HS-27A (cell line): ENCODE measurements around the gene MYH11.

Experiments used
- DNase-seq: peaks from one replicate; pipeline ENCODE4 v3.0.0-alpha.2; 2012; ENCODE audit warnings: low read depth, missing footprints

MYH11 gene

DNA sequence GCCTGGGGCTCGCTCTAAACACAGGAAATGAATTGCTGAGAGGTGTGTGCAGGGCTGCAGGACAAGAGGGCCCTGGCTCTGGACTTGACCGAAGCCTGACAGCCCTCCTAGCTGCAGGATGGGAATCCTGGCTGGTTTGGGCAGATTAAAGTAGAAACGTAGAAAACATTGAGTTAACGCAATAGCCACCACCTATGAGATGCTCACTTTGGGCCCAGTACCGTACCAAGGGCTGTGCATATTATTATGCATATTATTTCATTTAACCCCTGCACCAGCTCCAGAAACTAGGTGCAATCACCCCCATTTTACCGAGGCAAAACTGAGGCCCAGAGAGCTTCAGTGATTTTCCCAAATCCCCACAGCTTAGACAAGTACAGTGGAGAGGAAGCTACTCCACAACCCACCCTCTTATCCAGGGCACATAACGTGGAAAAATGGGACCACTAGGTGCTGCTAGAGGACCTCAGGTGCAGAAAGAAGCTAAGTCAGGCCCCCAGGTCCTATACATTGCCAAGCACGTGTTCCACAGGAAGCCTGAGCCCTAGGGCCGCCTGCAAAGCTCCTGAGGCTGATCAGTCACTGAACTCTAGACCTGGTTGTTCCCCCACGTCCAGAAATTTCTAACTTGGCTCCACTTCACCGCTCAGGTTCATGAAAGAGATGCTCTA, 79.2 kb downstream of the MYH11 start:
- DNase-seq = no peak

DNA sequence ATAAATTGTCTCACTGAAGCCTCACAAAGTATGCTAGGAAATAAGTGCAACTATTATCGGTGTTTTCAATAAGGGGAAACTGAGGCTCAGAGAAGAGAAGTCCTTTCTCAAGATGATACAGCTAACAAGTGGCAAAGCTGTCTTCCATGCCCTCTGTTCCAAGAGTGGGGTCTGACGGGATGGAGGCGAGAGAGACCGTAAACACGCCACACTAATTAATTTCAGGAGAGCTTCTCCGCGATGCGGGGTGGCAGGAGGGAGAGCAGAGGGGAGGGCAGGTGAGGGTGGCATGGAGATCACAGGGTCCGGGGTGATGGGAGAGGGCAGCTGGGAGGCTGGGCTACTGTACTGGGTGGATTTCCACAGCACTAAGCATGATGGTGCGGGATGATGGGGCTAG, 80.3 kb downstream of the MYH11 start:
- DNase-seq = no peak

DNA sequence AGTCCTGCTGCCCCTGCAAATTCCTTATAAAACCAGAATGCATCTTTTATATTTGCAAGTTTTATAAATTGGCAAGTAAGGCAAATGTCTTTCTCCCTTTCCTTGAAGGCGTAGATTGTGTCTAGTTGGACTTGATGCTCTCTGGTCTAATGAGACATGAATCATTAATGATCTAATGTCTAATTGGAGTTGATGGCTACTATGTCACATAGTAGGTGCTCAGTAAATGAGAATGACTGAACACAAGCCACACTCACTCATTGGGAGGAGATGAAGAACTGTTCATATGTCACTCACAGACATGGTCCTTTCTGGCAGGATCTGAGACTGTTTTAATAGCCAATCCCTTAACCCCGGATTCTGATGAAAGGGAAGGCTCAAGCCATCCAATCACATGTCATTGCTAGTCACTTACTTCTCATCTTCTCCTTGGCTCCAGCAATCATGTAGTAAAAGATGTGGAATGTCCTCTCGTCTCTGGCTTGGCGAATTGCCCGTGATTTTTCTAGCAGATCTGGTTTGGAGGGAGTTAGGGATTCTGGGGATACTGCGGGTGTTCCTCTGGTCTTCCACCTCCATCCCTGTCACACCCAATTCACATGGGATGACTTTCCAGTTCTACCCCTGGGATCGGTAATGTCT, 81.0 kb downstream of the MYH11 start:
- DNase-seq = no peak

DNA sequence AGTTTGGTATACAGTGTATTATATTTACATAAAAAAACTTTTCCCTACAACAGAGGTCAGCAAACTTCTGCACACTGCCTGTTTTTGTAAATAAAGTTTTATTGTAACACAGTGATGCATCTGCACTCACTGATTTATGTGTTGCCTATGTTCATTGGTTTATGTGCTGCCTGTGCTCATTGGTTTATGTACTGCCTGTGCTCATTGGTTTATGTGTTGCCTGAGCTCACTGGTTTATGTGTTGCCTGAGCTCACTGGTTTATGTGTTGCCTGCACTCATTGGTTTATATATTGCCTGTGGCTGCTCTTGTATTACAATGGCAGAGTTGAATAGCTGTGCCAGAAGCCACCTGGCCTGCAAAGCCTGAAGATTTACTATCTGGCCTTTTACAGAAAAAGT, 81.6 kb downstream of the MYH11 start:
- DNase-seq = no peak

DNA sequence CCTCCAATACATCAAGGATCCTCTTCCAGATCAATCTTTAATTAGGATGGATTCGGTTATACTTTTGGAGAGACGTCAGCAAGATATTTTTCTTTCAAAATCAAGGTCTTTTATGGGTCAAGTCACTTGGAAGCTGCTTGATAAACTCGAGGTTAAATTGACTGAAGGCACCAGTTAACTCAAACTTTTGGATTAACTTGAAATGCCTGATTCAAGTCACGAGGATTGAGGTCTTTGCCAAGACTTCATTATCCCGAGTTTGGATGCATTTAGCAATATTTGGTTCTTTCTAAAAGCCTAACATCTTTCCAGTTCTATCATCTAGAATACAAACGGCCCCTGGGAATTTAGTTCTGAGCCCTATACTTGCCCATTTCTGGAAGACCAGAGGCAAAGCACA, 82.9 kb downstream of the MYH11 start:
- no peak for DNase-seq

DNA sequence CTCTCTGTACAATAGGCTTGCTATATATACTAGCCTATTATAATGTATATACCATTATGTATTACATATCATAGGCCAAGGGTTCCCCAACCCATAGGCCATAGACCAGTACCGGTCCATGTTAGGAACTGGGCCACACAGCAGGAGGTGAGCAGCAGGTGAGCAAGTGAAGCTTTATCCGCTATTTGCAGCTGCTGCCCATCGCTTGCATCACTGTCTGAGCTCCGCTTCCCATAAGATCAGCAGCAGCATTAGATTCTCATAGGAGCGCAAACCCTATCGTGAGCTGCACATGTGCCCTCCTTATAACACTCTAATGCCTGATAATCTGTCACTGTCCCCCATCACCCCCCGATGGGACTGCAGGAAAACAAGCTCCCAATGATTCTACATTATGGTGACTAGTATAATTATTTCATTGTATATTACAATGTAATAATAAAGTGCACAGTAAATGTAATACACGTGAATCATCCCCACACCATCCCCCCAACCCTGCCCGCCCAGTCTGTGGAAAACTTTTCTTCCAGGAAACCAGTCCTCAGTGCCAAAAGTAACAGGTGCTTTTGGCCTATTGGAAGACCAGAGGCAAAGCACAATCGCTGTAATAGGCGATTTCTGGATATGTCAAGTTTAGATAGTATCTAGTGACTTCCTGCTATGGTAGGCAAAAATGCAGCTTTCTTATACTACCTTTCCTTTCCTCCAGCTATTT, 84.1 kb downstream of the MYH11 start:
- DNase-seq = no peak

DNA sequence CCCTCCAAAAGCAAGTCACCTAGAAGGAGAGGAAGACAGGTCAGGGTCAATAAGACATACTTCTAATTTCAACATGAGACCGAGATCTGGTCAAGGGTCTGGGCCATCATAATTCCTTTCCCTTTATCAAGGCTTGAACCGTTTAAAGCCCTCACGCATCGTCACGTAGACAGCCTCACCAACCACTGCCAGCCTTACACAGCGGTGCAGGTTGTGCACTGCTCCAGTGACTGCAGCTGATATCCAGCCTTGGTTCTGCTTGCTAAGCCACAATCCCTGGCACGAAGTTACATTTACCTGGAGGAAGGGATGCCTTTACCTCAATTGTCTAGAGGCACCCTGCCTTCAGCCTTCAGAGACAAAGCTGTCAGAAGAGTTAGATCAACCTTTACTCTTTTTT, 85.1 kb downstream of the MYH11 start:
- no peak for DNase-seq

DNA sequence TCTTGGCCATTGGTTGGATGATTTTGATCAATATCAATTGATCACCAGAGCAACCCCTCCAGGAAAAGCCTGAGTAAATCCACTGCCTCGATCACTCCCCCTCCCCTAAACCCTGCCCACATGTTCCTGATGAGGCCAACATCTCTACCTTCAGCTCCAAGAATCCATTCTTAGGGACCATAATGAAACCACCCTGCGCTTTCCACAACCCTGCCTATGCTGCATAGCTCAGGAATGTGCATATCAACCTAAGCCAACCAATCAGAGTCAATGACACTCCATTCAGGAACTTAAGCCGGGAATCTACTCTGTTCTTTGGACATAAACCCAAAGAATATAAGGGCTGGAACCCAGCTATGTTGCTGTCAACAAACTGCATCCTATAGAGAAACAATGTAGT, 86.3 kb downstream of the MYH11 start:
- no peak for DNase-seq

DNA sequence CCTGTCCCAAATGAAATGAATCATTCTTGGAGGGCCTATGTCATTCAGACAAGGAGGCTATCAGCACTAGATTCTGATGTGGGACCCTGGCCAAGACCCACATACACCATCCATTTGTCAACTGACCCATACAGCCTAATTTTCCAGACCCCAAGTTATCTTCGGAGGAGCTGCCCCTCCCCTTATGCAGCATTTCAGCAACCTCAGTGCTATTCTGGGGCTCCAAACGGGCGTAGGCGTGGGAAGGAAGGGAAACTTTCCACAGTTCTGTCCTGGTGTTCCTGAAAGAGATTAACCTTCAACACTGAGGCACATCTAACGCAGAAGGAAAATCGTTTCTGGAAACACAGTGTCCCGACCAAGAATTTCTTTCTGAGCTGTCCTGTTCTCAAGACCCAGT, 86.7 kb downstream of the MYH11 start:
- no peak for DNase-seq

DNA sequence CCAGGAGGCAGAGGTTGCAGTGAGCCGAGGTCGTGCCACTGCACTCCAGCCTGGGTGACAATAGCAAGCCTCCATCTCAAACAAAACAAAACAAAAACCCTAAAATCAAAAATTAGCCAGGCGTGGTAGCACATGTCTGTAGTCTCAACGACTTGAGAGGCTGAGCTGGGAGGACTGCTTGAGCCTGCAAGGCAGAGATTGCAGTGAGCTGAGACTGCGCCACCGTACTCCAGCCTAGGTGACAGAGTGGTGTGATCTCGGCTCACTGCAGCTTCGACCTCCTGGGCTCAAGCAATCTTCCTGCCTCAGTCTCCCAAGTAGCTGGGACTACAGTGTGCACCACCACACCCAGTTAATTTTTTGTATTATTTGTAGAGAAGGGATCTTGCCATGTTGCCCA, 87.6 kb downstream of the MYH11 start:
- no peak for DNase-seq

DNA sequence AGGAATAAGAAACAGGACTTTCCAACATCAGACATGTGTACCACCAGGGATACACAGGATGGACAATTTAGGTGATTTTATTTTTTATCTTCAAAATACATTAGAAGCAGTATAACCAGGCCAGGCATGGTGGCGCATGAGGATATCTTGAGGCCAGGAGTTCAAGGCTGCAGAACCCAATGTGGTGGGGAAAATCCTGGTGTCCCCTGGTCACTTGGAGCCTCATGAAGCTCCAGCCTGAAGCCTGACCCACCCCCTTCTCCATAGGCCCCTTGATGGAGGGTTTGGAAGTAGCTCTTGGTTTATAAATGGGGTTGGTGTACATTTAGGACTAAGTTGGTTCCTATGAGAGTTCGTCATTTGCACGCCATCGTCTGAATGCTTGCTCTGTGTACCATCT, 88.6 kb downstream of the MYH11 start:
- DNase-seq = no peak

DNA sequence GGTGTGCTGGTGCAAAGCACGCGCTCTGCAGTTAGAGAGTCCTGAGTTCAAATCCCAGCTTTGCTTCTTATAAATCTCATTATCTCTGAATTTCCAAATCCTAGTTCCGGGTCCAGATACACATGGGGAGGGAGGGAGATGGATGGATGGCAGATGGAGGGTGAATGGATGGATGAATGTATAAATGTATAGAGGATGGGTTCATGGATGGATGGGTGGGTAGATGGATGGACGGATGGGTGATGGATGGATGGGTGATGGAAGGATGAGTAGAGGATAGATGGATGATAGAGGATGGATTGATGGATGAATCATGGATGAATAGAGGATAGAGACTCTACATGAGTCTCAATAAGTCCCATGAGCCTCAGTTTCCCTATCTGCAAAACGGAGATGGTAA, 89.9 kb downstream of the MYH11 start:
- no peak for DNase-seq

DNA sequence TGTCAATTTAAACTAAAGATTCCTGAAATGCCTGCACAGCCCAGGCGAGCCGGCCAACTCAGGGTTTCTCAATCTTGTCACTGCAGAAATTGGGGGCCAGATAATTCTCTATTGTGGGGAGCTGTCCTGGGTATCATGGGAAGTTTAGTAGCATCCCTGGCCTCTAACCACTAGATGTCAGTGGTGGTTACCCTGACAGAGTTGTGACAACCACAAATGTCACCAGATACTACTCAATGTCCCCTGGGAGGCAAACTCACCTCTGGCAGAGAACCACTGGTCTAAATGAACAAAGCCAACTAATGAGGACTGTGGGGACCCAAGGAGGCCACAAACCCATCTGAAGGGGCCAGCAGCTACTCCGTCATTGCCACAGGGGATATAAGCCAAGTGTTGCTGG, 90.9 kb downstream of the MYH11 start:
- no peak for DNase-seq

DNA sequence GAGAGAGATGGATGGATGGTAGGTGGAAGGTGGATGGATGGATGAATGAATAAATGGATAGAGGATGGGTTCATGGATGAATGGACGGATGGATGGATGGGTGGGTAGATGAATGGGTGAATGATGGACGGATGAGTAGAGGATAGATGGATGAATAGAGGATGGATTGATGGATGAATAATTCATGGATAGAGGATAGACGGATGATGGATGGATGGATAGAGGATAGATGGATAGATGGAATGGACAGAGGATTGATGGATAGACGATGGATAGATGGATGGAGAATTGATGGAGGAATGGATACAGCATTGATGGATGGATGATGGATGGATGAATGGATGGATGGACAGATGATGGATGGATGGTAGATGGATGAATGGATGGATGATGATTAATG, 91.7 kb downstream of the MYH11 start:
- no peak for DNase-seq

DNA sequence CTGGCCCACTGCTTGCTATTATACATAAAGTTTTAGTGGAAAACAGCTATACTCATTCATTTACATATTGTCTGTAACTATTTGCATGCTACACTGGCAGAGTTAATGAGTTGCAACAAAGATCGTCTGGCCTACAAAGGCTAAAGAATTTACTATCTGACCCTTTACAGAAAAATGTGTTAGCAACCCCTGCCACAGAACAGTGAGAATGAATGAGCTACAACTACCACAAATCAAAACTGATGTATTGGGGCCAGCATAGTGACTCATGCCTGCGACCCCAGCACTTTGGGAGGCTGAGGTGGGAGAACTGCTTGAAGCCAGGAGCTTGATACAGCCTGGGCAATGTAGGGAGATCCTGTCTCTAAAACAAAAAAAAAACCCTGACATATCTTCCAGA, 92.7 kb downstream of the MYH11 start:
- DNase-seq = no peak

DNA sequence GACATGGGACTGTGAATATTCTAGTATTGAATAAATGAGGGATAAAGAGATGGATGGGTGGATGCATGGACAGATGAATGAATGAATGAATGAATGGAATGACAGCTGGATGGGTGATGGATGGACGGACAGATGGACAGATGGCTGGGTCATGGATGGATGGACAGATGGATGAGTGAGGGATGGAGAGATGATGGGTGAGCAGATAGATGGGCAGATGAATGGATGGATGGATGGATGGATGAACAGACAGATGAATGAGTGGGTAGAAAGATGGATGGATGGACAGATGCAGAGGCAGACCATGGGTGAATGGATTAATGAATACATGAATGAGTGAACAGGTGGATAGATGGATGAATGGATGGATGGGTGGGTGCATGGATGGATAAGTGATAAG, 96.7 kb downstream of the MYH11 start:
- no peak for DNase-seq

DNA sequence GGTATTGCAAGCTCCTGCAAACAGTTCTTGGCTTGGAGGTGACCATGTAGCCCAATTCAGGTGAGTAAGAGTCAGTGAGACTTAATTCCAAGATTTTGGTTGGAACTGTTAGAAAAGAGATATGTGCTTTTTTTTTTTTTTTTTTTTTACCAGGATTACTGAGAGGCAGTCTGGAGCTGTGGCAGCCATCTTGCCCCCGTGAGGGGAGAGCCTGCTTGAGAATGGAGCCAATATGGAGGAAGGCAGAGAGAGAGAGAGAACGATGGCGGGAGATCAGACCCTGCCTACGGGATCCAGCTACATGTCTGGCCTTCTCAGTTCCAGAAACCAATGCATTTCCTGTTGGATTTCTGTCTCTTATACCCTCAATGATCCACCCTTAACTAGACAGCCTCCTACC, 97.8 kb downstream of the MYH11 start:
- DNase-seq = no peak

DNA sequence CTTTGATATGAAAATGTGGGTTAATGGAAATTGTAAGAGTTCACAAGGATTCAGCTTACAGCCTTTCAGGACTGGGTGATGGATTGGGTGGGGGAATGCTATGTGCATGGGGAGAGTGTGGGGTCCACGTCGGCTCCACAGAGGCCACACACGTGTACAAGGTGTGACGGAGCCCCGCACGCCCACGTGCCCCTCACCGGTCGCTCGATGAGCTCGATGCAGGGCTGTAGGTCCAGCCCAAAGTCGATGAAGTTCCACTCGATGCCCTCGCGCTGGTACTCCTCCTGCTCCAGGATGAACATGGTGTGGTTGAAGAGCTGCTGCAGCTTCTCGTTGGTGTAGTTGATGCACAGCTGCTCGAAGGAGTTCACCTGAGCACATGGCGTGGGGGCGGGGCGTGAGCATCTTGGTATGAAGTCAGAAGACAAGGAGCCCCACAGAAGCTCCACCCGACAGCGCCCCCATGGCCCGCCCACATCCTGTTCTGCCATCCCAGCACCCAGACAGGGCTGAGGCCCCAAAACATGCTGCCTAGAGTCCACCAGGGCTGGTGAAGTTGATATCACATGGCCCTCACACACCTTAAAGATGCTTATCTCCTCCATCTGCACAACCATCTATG, 99.1 kb downstream of the MYH11 start:
- DNase-seq = no peak

DNA sequence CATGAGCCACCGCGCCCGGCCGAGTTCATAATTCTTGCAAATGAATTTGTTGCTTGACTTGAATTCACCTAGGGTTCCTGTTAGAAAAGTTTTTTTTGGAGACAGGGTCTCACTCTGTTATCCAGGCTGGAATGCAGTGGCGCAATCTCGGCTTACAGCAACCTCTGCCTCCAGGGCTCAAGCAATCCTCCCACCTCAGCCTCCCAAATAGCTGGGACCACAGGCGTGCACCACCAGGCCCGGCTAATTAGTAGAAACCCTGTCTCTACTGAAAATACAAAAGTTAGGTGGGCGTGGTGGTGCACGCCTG, 99.8 kb downstream of the MYH11 start:
- no peak for DNase-seq

DNA sequence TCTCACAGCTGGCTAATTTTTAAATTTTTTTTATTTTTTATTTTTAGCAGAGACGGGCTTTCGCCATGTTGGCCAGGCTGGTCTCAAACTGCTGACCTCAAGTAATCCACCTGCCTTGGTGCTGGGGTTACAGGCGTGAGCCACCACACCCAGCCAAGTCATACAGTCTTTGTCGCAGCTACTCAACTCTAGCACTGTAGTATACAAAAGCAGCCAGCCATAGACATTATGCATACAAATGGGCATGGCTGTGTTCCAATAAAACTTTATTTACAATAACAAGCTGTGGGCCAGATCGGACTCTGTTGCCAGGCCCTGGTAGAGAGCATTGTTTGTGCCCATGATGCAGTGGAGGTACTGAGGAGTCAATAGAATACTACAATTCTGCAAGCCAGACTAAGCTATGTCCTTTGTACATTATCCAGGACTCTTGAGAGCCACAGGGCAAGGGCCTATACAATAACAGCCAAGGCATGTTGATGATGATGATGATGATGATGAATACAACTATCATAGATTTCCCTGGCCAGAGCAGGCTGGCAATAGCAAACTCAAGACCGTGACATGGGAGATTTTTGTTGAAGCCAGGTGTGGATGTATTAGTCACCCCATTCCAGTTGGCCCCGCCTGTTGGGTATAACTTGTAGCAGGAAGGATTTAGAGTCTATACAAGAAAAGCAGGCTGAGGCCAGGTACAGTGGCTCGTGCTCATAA, 101.8 kb downstream of the MYH11 start:
- DNase-seq = no peak

DNA sequence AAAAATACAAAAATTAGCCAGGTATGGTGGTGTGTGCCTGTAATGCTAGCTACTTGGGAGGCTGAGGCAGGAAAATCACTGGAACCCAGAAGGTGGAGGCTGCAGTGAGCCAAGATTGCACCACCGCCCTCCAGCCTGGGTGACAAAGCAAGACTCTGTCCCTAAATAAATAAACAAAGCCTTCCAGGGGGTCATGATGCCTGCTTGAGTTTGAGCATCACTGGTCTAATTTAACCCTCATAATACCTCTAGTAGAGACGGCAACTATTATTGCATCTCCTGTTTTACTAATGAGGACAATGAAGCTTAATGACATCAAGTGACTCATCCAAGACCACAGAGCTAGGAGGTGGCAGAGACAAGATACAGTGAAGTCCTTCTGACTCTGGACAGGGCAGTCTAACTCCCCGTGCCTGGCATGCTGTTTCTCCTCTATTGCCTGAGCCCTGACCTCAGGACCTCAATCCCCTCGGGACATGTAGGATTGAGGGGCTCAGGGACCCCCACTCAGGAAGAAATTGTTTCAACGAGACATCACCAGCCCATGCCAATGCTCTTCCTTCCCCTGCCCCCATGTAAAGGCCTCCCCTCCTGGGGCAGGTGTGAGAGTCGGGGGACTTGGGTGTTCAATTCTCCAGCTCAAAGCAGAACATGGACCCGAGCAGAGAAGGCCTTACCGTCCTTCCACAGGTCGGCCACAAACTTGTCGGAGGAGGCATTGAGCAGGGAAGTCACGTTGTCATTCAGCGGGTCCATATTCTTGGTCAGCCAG, 103.9 kb downstream of the MYH11 start:
- DNase-seq = no peak

DNA sequence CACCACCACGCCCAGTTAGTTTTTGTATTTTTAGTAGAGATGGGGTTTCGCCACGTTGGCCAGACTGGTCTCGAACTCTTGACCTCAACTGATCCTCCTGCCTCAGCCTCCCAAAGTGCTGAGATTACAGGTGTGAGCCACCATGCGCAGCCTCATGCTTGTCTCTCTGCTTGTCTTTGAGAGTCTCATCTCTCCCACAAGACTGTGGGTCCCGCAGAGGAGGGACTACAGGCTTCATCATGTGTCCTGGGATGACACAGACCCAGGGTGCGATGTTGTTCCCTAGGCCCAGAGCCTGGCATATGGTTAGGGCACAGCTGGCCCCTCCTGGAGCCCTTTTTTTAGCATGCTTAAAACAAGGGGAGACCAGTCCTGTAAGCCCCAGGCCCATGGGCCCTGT, 104.9 kb downstream of the MYH11 start:
- no peak for DNase-seq
